Left lung (tissue), 10 donors: ENCODE data around the gene PRDM8. TPM values are rescaled to one million over a fixed set of nuclear protein-coding genes. Genes with fewer than 3 reads are reported as not detected.

Experiments used
- ATAC-seq: fragments of 200-7000 bp; cut with Tn5 transposase; one replicate; pipeline ENCODE4 v1.9.1; 2020; ENCODE audit warnings: moderate library complexity
- DNase-seq, 4 donors: peaks; one replicate each; pipeline ENCODE4 v3.0.0-alpha.2; 2013 to 2020
- H3K27ac ChIP-seq, 2 donors: fragments of 200-600 bp; sonication (generic) in 1 of 2; one replicate each; pipeline versions ENCODE4 v1.5.0 to v1.8.0; 2020 to 2021
- H3K27me3 ChIP-seq, 2 donors: fragments of 200-600 bp; sonication (generic) in 1 of 2; one replicate each; pipeline versions ENCODE4 v1.5.0 to v1.8.0; 2020 to 2021
- H3K36me3 ChIP-seq, 2 donors: fragments of 200-600 bp; sonication (generic) in 1 of 2; one replicate each; pipeline versions ENCODE4 v1.5.0 to v1.8.0; 2020 to 2021
- H3K4me1 ChIP-seq, 2 donors: fragments of 200-600 bp; one replicate each; pipeline ENCODE4 v1.8.0; 2021
- H3K4me3 ChIP-seq, 2 donors: fragments of 200-600 bp; sonication (generic) in 1 of 2; one replicate each; pipeline versions ENCODE4 v1.5.0 to v1.8.0; 2020 to 2021; ENCODE audit warnings: mild to moderate bottlenecking in 1 of 2
- H3K9me3 ChIP-seq, 2 donors: fragments of 200-600 bp; sonication (generic) in 1 of 2; one replicate each; pipeline versions ENCODE4 v1.5.0 to v1.8.0; 2020 to 2021
- CTCF ChIP-seq, 2 donors: fragments of 200-600 bp; sonication (generic) in 1 of 2; IDR thresholded peaks; one replicate each; pipeline versions ENCODE4 v1.5.0 to v1.8.0; 2021; ENCODE audit warnings: antibody characterized with exemption in 2 of 2
- intact Hi-C, 2 donors: fragments of 100-400 bp; cut with DNase I; formaldehyde crosslinking; loops; one replicate each; pipeline versions ENCODE4 v1.11.2 to v1.14.2; 2022
- polyA plus RNA-seq, 6 donors: library from polyadenylated mRNA; unstranded; fragments of 120-200 nt; gene quantifications; one replicate each; pipeline ENCODE4 v1.2.1, GENCODE V29; 2013; ENCODE audit not compliant: insufficient read length in 6 of 6
- total RNA-seq, 2 donors: library from RNA; stranded (reverse); fragmentation: NEBNext Ultra II Directional; extraction: Animal tissue kit (Norgen Biotek cat#: 25700); gene quantifications; one replicate each; pipeline ENCODE4 v1.2.1, GENCODE V29; 2021
- donor health status: DM: no; HTN: yes; CAD: no.
- donor health status: DM: no; HTN: no; CAD: no.

PRDM8 gene
- total and polyA plus RNA-seq, 8 donors, result 0.41 to 1.9 (median 1.2) TPM

GRCh38 chr4:80215449-80216052 lies 18.2 kb downstream of the PRDM8 start:
- H3K4me3 ChIP-seq, result no peak overlapping the region
- peak; percentile 62 for ATAC-seq
- H3K9me3 ChIP-seq, result no peaks in the 10 kb centered on the region
- peaks cover 28 to 58% of the 10 kb centered on the region in 2 donors for H3K27me3 ChIP-seq
- peak; percentile 58 to 63 for TF ChIP-seq CTCF (IDR thresholded peaks at IDR 0.05)
- DNase-seq, result no peak
- no peaks in the 10 kb centered on the region for H3K36me3 ChIP-seq
- peaks cover 0 to 7% of the 10 kb centered on the region in 2 donors for H3K4me1 ChIP-seq
- no peak overlapping the region for H3K27ac ChIP-seq
- intact Hi-C loops, result loop anchor here in 1 of 2 donors (10.0 kb wide), 1 partner anchor 1271 kb away; no protein-coding TSS in a partner anchor

GRCh38 chr4:80216100-80216761 lies 18.9 kb downstream of the PRDM8 start:
- H3K4me3 ChIP-seq, result no peak overlapping the region
- intact Hi-C loops, result loop anchor here in 1 of 2 donors (10.0 kb wide), 1 partner anchor 1271 kb away; no protein-coding TSS in a partner anchor
- DNase-seq, result no peak
- H3K27me3 ChIP-seq, result peaks cover 25 to 58% of the 10 kb centered on the region in 2 donors
- no peak overlapping the region for H3K27ac ChIP-seq
- H3K9me3 ChIP-seq, result no peaks in the 10 kb centered on the region
- no peak for ATAC-seq
- peaks cover 0 to 7% of the 10 kb centered on the region in 2 donors for H3K4me1 ChIP-seq
- no peaks in the 10 kb centered on the region for H3K36me3 ChIP-seq
- TF ChIP-seq CTCF (IDR thresholded peaks at IDR 0.05), result no peak

GRCh38 chr4:80219301-80220025 lies 22.2 kb downstream of the PRDM8 start:
- intact Hi-C loops, result loop anchor here in 1 of 2 donors (10.0 kb wide), 1 partner anchor 1275 kb away; no protein-coding TSS in a partner anchor
- DNase-seq, result no peak
- Histone ChIP-seq H3K9me3 (no peaks in the 10 kb centered on the region), H3K4me1 (peaks cover 0 to 7% of the 10 kb centered on the region in 2 donors), H3K27ac (no peak overlapping the region), H3K4me3 (no peak overlapping the region), H3K27me3 (peaks cover 32 to 69% of the 10 kb centered on the region in 2 donors), H3K36me3 (no peaks in the 10 kb centered on the region)
- no peak for ATAC-seq
- TF ChIP-seq CTCF (IDR thresholded peaks at IDR 0.05), result no peak

- Histone ChIP-seq H3K27ac (no peak overlapping the region), H3K27me3 (peaks cover 32 to 77% of the 10 kb centered on the region in 2 donors), H3K4me1 (peaks cover 0 to 7% of the 10 kb centered on the region in 2 donors), H3K36me3 (no peaks in the 10 kb centered on the region), H3K4me3 (no peak overlapping the region), H3K9me3 (no peaks in the 10 kb centered on the region)
- ATAC-seq (no peak), DNase-seq (no peak)
- TF ChIP-seq CTCF (IDR thresholded peaks at IDR 0.05), result no peak
- intact Hi-C loops, result no loop called here
These were observed 23.4 kb downstream of the PRDM8 start for GRCh38 chr4:80220711-80221110.

GRCh38 chr4:80221161-80221560 lies 23.9 kb downstream of the PRDM8 start:
- no peaks in the 10 kb centered on the region for H3K36me3 ChIP-seq
- H3K4me1 ChIP-seq, result peaks cover 0 to 4% of the 10 kb centered on the region in 2 donors
- intact Hi-C loops, result no loop called here
- ATAC-seq, result no peak
- TF ChIP-seq CTCF (IDR thresholded peaks at IDR 0.05), result peak in 1 of 2 donors; percentile 31
- H3K27ac ChIP-seq, result no peak overlapping the region
- peaks cover 28 to 77% of the 10 kb centered on the region in 2 donors for H3K27me3 ChIP-seq
- no peak for DNase-seq
- H3K4me3 ChIP-seq, result no peak overlapping the region
- no peaks in the 10 kb centered on the region for H3K9me3 ChIP-seq
